HG02870 (cell line): ENCODE results near the gene CFAP90.

Experiments
- ATAC-seq: cut with Tn5 transposase; IDR thresholded peaks from one replicate; pipeline ENCODE4 v1.9.1; 2021; ENCODE audit warnings: mild to moderate bottlenecking, moderate library complexity; ENCODE audit not compliant: unreplicated experiment

Gene CFAP90

DNA sequence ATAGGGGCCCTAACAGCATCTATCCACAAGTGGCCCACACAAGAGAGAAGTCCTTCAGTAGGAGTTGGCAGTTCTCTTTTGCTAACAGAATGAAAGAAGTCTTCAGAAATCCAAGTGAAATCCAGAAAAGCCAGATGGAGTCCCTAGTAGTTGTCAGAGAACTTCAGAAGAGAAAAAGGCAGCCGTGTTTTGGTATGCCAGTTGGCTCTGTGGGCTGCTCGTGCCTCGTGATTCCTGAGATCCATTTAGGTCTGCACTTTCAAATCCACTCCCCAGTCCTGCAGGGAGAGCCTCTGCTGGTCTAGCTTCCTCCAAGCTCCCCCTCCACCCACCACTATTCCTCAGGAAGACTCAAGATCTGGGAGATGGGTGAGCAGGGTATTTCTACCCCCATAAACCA lies 69.0 kb downstream of the CFAP90 start:
- ATAC-seq = no peak
